GDM1 (cell line): ENCODE data around the gene AGBL4.

ENCODE experiments used
- DNase-seq: peaks from one replicate; lab custom pipeline; 2025; lab: John Stamatoyannopoulos, UW

The AGBL4 gene

GRCh38 chr1:48581270-48581669, 1442.5 kb downstream of the AGBL4 start:
- no peak for DNase-seq

DNA sequence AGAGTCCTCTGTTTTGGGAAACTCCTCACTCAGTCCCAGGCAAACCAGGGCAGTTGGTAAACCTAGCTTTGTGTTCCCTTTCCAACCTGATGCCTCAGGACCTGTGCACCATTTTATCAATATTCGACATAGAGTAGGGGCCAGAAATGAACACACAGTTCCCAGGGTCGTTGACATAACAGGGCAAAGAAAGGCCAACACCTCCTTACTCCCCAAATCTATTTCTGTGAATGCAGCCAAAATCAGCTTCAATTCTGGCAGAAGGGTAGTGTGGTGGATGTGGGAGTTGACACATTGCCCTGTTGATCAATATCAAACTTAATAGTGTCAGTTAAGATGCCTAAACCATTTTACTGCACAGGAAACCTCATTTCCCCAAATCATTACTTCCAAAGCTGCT, 1447.2 kb downstream of the AGBL4 start:
- no peak for DNase-seq

- DNase-seq = peak; percentile 29
These were observed 1451.0 kb downstream of the AGBL4 start for GRCh38 chr1:48572646-48573258.

DNA sequence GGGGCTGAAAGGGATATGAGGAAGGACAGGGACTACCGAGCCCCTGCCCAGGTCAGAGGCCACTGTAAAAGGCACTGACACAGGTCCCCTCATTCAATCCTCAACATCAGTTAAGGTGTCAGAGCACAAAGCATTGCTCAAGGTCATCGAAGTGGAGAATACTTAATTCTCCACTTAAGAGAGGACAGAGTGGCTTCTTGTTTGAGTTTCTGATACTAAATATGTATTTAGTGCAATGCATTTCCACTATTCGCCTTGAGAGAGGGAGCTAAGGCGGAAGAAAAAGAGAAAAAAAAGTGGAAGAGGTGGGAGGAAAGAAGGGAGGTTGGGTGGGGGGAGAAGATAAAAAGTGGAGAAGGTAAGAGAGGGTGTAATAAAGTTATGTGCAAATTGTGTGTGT, 1451.6 kb downstream of the AGBL4 start:
- DNase-seq = no peak

GRCh38 chr1:48571303-48571987, 1452.3 kb downstream of the AGBL4 start:
- no peak for DNase-seq

DNA sequence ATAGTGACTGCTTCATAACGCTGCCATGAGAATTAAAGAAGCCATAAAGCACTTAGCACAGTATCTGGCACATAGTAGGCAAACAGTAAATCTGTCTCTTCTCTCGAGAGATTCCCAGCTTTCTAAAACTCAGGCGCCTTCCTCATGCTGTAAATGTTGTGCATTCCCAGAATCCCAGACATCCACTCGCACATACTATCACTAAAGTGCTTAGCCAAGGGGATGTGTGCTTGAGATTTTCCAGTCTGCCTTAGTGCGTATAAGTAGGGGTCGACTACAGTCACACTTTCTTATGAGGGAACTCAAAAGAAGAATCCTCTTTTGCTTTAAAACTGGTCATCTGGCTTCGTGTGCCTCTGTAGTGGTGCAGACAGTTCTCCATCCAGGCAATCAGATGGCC, 1453.2 kb downstream of the AGBL4 start:
- no peak for DNase-seq

- DNase-seq = no peak
These were observed 1455.3 kb downstream of the AGBL4 start for GRCh38 chr1:48568501-48568900.

DNA sequence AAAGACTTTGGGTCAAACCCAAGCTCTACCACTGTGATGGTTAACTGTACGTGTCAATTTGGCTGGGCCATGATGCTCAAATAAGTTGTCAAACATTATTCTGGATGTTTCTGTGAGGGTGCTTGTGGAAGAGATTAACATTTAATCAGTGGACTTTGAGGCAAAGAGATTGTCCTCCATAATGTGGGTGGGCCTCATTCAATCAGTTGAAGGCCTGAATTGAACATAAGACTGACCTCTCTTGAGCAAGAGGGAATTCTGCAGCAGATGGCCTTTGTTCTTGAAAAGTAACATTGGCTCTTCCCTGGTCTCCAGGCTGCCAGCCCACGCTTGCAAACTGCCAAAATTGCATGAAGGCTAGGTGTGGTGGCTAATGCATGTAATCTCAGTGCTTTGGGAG, 1457.3 kb downstream of the AGBL4 start:
- DNase-seq = no peak

GRCh38 chr1:48563021-48563420, 1460.7 kb downstream of the AGBL4 start:
- DNase-seq = no peak

- no peak for DNase-seq
These were observed 1462.3 kb downstream of the AGBL4 start for GRCh38 chr1:48561444-48561843.

- no peak for DNase-seq
These were observed 1463.2 kb downstream of the AGBL4 start for GRCh38 chr1:48560577-48560976.

DNA sequence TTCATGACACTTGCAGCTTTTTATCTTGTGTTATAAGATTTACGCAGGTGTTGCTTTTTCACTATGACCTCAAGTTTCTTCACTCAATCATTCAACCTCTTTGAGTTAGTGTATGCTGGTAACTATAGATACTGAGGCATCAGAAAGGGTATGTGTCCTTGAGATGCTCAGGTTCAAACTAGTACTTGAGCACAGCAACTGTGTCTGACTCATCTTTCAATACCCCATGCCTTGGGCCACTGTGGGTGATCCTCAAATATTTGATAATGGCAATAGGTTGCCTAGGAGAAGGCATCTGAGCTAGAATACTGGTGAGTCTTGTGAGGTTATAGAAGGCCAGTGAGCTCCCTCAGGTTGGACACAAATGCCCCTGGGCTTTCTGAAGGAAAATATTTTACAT, 1463.6 kb downstream of the AGBL4 start:
- no peak for DNase-seq

- DNase-seq = no peak
These were observed 1465.4 kb downstream of the AGBL4 start for GRCh38 chr1:48558366-48558765.

- DNase-seq = no peak
These were observed 1467.4 kb downstream of the AGBL4 start for GRCh38 chr1:48556186-48556850.

DNA sequence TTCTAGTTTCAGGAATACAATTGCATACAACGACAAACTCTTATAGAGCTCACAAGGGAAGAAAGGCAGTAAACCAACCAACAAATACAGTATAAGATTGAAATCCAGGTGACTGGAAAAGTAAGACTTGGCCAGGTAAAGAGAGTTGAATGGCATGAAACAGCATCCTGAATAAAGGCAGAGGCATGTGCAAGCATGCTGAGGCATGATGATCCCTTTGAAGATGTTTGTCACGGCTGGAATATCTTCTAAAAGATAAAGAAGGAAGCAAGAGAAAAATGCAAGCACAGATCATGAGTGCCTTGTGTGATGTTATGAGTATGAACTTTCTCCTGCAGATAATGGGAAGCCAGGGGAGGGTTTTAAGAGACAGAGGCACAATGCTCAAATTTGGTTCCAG, 1468.5 kb downstream of the AGBL4 start:
- DNase-seq = no peak

- no peak for DNase-seq
These were observed 1470.7 kb downstream of the AGBL4 start for GRCh38 chr1:48552903-48553606.

GRCh38 chr1:48552420-48552819, 1471.3 kb downstream of the AGBL4 start:
- no peak for DNase-seq

DNA sequence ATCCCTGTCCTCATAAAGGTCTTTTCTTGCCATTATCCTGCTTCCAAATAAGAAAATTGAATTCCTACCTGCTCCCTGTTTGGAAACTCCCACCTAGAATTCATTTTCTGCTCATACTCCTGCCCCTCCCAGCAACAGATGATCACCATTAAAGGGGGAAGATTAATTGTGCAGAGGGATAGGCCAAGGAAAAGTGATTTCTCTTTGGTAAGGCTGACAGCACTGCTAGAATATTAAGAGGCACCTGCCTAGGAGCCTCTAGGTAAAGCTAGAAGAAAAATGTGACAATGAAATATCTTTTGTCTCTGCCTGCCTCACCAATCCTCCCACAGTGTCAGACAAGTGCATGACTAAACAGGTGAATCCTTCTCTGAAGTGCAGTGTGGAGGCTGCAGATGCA, 1474.8 kb downstream of the AGBL4 start:
- no peak for DNase-seq

DNA sequence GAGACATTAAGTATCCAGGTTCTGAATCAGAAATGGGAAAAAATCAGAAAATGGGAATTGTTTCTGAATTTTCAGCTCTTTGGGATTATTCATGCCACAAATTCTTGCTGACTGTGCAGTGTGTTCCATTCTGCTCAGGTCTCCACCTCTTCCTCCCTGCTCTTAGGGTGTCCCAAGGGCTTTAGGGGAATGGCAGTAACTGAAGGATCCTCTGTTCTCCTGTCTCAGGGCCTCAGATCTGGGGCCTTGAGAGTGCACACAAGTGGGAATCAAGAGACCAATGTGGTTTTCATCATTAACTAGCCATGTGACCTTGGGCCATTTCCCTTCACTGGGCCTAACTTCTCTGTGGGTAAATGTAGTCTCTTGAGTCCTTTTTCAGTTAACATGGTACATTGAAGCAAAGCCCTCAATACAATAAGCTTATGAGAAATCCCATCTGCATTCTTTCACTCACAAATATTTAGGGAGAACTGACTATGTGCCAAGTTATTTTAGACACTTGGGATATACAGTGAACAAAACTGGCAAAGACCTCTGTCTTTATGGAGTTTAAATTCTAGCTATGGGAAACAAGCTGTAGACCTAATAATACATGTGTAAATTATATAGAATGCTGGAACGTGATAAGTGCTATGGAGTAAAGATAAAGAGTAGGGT, 1476.1 kb downstream of the AGBL4 start:
- DNase-seq = no peak

DNA sequence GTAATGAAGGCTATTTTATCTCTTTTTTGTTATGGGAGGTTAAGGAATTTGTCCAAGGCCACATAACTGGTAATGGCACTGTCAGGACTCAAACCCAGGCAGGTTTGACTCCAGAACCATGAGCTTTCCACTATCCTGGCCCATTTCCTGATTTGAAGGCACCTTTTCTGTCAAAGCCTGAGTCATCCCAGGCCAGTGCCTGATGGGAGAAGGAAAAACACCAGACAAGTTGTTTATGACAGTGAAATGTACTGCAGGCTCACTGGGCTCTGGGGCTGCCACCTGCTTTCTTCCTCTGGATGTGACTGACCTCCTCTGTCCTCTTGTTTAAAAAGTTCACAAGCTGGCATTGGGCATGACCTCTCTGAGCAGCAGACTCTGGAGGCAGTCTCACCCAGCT, 1479.9 kb downstream of the AGBL4 start:
- DNase-seq = no peak

- no peak for DNase-seq
These were observed 1483.2 kb downstream of the AGBL4 start for GRCh38 chr1:48540587-48540986.

DNA sequence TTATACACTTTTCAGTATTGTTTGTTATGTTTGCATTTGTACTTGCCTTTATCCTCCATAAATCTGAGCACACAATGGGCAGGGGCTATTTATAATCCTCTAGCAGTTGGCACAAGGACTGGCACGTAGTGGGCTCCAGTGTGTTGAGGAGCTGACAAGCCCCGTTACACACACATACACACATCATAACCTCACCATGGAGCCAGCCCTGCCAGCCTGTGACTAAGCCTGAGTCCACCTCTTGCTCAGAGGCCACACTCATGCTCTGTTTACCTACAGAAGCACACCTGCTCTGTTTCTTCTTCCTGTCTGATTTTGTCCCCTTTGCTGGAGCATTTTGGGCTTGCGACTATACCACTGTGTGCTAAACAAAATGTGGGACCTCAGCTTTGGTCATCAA, 1487.3 kb downstream of the AGBL4 start:
- no peak for DNase-seq
